SK-N-SH (cell line): ENCODE results near the gene DLX1. TPM values are rescaled to one million over a fixed set of nuclear protein-coding genes. Genes with fewer than 3 reads are reported as not detected.

ENCODE experiments used
- CTCF ChIA-PET: fragments of 300-600, 350-600 bp; formaldehyde crosslinking; extraction: SDS; loops from one replicate; lab custom pipeline; 2021; lab: Yijun Ruan, JAX
- POLR2A ChIA-PET: fragments of 350-600 bp; sonication (Branson Sonifier 250); formaldehyde crosslinking; extraction: SDS; loops from one replicate; lab custom pipeline; 2020; ENCODE audit warnings: antibody characterized with exemption, inconsistent platforms; lab: Yijun Ruan, JAX
- DNase-seq: peaks from one replicate; pipeline ENCODE4 v3.0.0; 2012
- H2AFZ ChIP-seq: fragments of 200-600 bp; sonication (generic); 2 replicates; pipeline ENCODE4 v1.8.1; 2016; ENCODE audit warnings: antibody characterized with exemption, mild to moderate bottlenecking, low read depth
- H3F3A ChIP-seq: fragments of 200-600 bp; sonication (generic); replicated peaks from 2 replicates; pipeline ENCODE3; 2016; ENCODE audit warnings: antibody characterized with exemption, mild to moderate bottlenecking; ENCODE audit not compliant: insufficient read depth
- H3K27ac ChIP-seq, 2 experiments: fragments of 200-500 bp in 1 of 2; fragments of 200-600 bp in 1 of 2; sonication (Bioruptor generic) in 1 of 2; sonication (generic), shearing (Covaris generic) in 1 of 2; 2 replicates each; pipeline versions ENCODE4 v1.5.1 to v1.6.1; 2014 to 2016; ENCODE audit warnings: low read depth in 2 of 2, inconsistent platforms in 1 of 2, low read length in 1 of 2, mild to moderate bottlenecking in 1 of 2, mixed read lengths in 1 of 2
- H3K27me3 ChIP-seq: fragments of 200-600 bp; sonication (generic), shearing (Covaris generic); 2 replicates; pipeline ENCODE4 v1.6.1; 2016; ENCODE audit warnings: mixed run types; ENCODE audit not compliant: insufficient read depth
- H3K36me3 ChIP-seq, 2 experiments: fragments of 200-500 bp in 1 of 2; fragments of 200-600 bp in 1 of 2; sonication (Bioruptor generic) in 1 of 2; sonication (generic) in 1 of 2; replicated peaks in 1 of 2; 2 replicates each; pipeline versions ENCODE3 to v1.5.1; 2014 to 2016; ENCODE audit warnings: low read length in 1 of 2, mild to moderate bottlenecking in 1 of 2; ENCODE audit not compliant: insufficient read depth in 2 of 2, control insufficient read depth in 1 of 2
- H3K4me1 ChIP-seq, 2 experiments: fragments of 200-500 bp in 1 of 2; fragments of 200-600 bp in 1 of 2; sonication (Bioruptor generic) in 1 of 2; sonication (generic), shearing (Covaris generic) in 1 of 2; 2 replicates each; pipeline versions ENCODE4 v1.5.1 to v1.6.1; 2014 to 2016; ENCODE audit warnings: low read depth in 1 of 2, low read length in 1 of 2, mixed run types in 1 of 2; ENCODE audit not compliant: insufficient read depth in 2 of 2, control insufficient read depth in 1 of 2
- H3K4me2 ChIP-seq: fragments of 200-600 bp; sonication (generic), shearing (Covaris generic); 2 replicates; pipeline ENCODE4 v1.6.1; 2017; ENCODE audit warnings: mixed run types
- H3K4me3 ChIP-seq, 2 experiments: fragments of 200-500 bp in 1 of 2; fragments of 200-600 bp in 1 of 2; sonication (Bioruptor generic) in 1 of 2; sonication (generic), shearing (Covaris generic) in 1 of 2; 2 replicates each; pipeline versions ENCODE4 v1.5.1 to v1.8.1; 2014 to 2016; ENCODE audit warnings: low read depth in 2 of 2, inconsistent platforms in 1 of 2, low read length in 1 of 2, mild to moderate bottlenecking in 1 of 2, mixed read lengths in 1 of 2, moderate library complexity in 1 of 2
- H3K79me2 ChIP-seq: fragments of 200-600 bp; sonication (generic); 2 replicates; pipeline ENCODE4 v1.8.1; 2017; ENCODE audit warnings: mild to moderate bottlenecking; ENCODE audit not compliant: insufficient read depth
- H3K9ac ChIP-seq: fragments of 200-600 bp; sonication (generic); 2 replicates; pipeline ENCODE4 v1.6.1; 2017; ENCODE audit warnings: mixed run types
- H3K9me2 ChIP-seq: fragments of 200-600 bp; sonication (generic); 2 replicates; pipeline ENCODE4 v1.6.1; 2017; ENCODE audit warnings: mixed run types
- H3K9me3 ChIP-seq: fragments of 200-600 bp; sonication (generic); 2 replicates; pipeline ENCODE4 v1.6.1; 2017; ENCODE audit warnings: mixed run types, mild to moderate bottlenecking, moderate library complexity
- H4K20me1 ChIP-seq: fragments of 200-600 bp; sonication (generic); 2 replicates; pipeline ENCODE4 v1.6.1; 2017; ENCODE audit warnings: mild to moderate bottlenecking, mixed run types; ENCODE audit not compliant: insufficient read depth
- CHD2 ChIP-seq: fragments of 150-350 bp; IDR thresholded peaks from 2 replicates; pipeline ENCODE4 v1.6.1; 2018; ENCODE audit warnings: low read length; ENCODE audit not compliant: partially characterized antibody
- ELF1 ChIP-seq: IDR thresholded peaks from 2 replicates; pipeline ENCODE4 v1.4.0; 2012
- EP300 ChIP-seq, 2 experiments: IDR thresholded peaks; 2 replicates each; pipeline versions ENCODE4 v1.4.0 to v1.6.1; 2012; ENCODE audit warnings: borderline replicate concordance in 1 of 2, low read depth in 1 of 2, low read length in 1 of 2
- FOSL2 ChIP-seq: IDR thresholded peaks from 2 replicates; pipeline ENCODE4 v1.4.0; 2012; ENCODE audit warnings: low read depth, mild to moderate bottlenecking, moderate library complexity, borderline replicate concordance
- FOXM1 ChIP-seq: IDR thresholded peaks from 2 replicates; pipeline ENCODE4 v1.4.0; 2012; ENCODE audit warnings: low read depth, mild to moderate bottlenecking
- MEF2A ChIP-seq: IDR thresholded peaks from 2 replicates; pipeline ENCODE4 v1.4.0; 2012; ENCODE audit warnings: low read depth, borderline replicate concordance
- NFIC ChIP-seq: IDR thresholded peaks from 2 replicates; pipeline ENCODE4 v1.4.0; 2012; ENCODE audit warnings: borderline replicate concordance
- POLR2AphosphoS5 ChIP-seq: IDR thresholded peaks from 2 replicates; pipeline ENCODE4 v1.6.1; 2012; ENCODE audit warnings: low read depth, low read length
- RFX5 ChIP-seq: IDR thresholded peaks from 2 replicates; pipeline ENCODE4 v1.6.1; 2012; ENCODE audit warnings: mild to moderate bottlenecking, improper control_type of control experiment, low read length
- RXRA ChIP-seq: IDR thresholded peaks from 2 replicates; pipeline ENCODE4 v1.4.0; 2012; ENCODE audit warnings: low read depth, mild to moderate bottlenecking, borderline replicate concordance
- TEAD4 ChIP-seq: IDR thresholded peaks from 2 replicates; pipeline ENCODE4 v1.4.0; 2012; ENCODE audit warnings: mild to moderate bottlenecking, borderline replicate concordance; ENCODE audit not compliant: insufficient read depth
- YY1 ChIP-seq: IDR thresholded peaks from 2 replicates; pipeline ENCODE4 v1.4.0; 2012; ENCODE audit warnings: low read depth, mild to moderate bottlenecking
- WGBS: methylation state at CpG from one replicate; pipeline ENCODE4 v1.1.6; 2017; ENCODE audit warnings: low lambda C conversion rate; 5-methylcytosine and 5-hydroxymethylcytosine counted together
- polyA plus RNA-seq, 3 experiments: library from polyadenylated mRNA; depleted of rRNA; stranded (reverse); fragments of >200 nt; gene quantifications; 2 replicates each; pipeline ENCODE4 v1.2.3, GENCODE V29; 2012
- TF ChIP-seq, protein P1 (sequence below): IDR thresholded peaks from 2 replicates; pipeline ENCODE4 v1.4.0; 2012; ENCODE audit warnings: low read depth
- TF ChIP-seq, protein P2 (sequence below): IDR thresholded peaks from 2 replicates; pipeline ENCODE4 v1.4.0; 2012; ENCODE audit warnings: low read depth, borderline replicate concordance
- TF ChIP-seq, protein P3 (sequence below): IDR thresholded peaks from 2 replicates; pipeline ENCODE4 v1.6.1; 2012; ENCODE audit warnings: mild to moderate bottlenecking, low read depth, low read length, moderate library complexity

The DLX1 gene
- polyA plus RNA-seq, 1 of the 3 experiments (the other 2 are of a cell fraction): 0.07 TPM

DNA sequence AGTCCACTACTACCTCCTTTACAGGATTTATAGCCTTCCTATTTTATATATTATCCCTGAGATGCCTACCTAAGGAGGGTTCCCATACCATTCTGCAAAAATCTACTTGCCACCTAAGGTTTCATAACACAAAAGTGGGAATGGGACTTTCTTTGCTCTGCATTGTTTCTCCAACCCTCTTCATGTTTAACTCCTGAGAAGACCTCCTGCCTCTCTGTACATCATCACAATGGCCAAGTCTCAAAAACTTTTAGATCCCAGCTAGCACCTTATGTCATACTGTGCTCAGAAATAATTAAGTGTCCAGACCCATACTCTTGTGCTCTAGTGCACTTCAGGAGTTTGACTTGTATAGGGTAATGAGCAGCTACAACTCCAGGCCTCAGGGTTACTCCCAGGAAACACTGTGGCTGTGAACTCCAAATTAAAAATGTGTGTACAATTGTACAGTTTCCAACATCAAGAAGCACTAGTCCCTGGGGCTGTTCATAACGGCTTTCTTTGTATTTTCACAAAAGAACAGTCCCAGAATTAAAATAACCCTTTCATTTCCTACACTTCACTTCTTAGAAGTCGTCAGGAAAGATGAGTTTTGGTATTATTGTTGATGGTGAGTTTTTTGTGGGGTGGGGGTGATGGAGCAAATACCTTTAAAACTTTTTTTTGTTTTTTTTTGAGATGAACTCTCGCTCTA lies 46.1 kb upstream of the DLX1 start:
- WGBS: 81% methylated on average over 3 of the region's 3 CpGs
- Histone ChIP-seq H2AFZ (no peak overlapping the region), H3K9ac (no peak overlapping the region), H3K27ac (no peak overlapping the region), H3K36me3 (no peaks in the 10 kb centered on the region), H4K20me1 (no peaks in the 10 kb centered on the region), H3K27me3 (no peaks in the 10 kb centered on the region), H3K9me2 (no peaks in the 10 kb centered on the region), H3K79me2 (no peaks in the 10 kb centered on the region), H3K4me3 (no peak overlapping the region), H3K9me3 (no peaks in the 10 kb centered on the region), H3K4me1 (peaks cover 0 to 4% of the 10 kb centered on the region in 2 experiments; a peak in 1 of 4 replicates), H3K4me2 (no peak overlapping the region), H3F3A (peaks cover under 1% of the 10 kb centered on the region)
- no peak for DNase-seq
- ChIA-PET POLR2A (no interaction called here), CTCF (interaction anchor here (1.2 to 1.3 kb wide), 2 partner anchors 10 to 13 kb away, joined by 3 to 5 read pairs; no protein-coding TSS in a partner anchor)
- no peak for TF ChIP-seq RFX5
- TF ChIP-seq YY1: no peak
- TF ChIP-seq FOSL2: no peak
- TF ChIP-seq EP300 (IDR thresholded peaks at IDR 0.05; ENCODE audit: borderline replicate concordance in 1 of 2, low read depth in 1 of 2, low read length in 1 of 2): no peak
- no peak for TF ChIP-seq POLR2AphosphoS5
- TF ChIP-seq FOXM1: no peak
- TF ChIP-seq NFIC: no peak
- TF ChIP-seq, protein P1, sequence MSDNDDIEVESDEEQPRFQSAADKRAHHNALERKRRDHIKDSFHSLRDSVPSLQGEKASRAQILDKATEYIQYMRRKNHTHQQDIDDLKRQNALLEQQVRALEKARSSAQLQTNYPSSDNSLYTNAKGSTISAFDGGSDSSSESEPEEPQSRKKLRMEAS: no peak
- TF ChIP-seq MEF2A: no peak
- TF ChIP-seq CHD2: no peak
- no peak for TF ChIP-seq TEAD4
- no peak for TF ChIP-seq ELF1

DNA sequence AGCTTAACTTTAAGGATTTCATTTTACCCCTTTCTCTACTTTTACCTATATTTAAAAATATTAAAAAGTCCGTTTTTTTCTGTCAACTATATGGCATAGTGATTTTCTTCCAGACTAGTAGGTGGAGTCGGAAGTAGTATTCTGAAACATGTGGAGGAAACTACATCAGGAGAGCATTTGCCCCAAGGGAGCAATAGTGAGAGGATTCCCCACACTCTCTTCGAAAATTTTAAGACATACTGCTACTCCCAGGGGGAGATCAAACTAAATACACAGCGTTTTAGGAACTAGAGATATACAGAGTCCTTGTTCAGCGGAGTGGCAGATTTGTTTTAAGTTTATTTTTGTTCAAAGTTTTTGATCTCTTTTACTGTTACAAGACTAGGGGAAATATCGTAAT lies 45.0 kb upstream of the DLX1 start:
- no peak overlapping the region for H3K4me2 ChIP-seq
- 91% methylated on average over 6 of the region's 6 CpGs for WGBS
- TF ChIP-seq, protein P2, sequence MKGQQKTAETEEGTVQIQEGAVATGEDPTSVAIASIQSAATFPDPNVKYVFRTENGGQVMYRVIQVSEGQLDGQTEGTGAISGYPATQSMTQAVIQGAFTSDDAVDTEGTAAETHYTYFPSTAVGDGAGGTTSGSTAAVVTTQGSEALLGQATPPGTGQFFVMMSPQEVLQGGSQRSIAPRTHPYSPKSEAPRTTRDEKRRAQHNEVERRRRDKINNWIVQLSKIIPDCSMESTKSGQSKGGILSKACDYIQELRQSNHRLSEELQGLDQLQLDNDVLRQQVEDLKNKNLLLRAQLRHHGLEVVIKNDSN: no peak
- TF ChIP-seq RXRA (no peak), RFX5 (no peak), YY1 (no peak)
- TF ChIP-seq, protein P3, sequence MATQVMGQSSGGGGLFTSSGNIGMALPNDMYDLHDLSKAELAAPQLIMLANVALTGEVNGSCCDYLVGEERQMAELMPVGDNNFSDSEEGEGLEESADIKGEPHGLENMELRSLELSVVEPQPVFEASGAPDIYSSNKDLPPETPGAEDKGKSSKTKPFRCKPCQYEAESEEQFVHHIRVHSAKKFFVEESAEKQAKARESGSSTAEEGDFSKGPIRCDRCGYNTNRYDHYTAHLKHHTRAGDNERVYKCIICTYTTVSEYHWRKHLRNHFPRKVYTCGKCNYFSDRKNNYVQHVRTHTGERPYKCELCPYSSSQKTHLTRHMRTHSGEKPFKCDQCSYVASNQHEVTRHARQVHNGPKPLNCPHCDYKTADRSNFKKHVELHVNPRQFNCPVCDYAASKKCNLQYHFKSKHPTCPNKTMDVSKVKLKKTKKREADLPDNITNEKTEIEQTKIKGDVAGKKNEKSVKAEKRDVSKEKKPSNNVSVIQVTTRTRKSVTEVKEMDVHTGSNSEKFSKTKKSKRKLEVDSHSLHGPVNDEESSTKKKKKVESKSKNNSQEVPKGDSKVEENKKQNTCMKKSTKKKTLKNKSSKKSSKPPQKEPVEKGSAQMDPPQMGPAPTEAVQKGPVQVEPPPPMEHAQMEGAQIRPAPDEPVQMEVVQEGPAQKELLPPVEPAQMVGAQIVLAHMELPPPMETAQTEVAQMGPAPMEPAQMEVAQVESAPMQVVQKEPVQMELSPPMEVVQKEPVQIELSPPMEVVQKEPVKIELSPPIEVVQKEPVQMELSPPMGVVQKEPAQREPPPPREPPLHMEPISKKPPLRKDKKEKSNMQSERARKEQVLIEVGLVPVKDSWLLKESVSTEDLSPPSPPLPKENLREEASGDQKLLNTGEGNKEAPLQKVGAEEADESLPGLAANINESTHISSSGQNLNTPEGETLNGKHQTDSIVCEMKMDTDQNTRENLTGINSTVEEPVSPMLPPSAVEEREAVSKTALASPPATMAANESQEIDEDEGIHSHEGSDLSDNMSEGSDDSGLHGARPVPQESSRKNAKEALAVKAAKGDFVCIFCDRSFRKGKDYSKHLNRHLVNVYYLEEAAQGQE: no peak

More for the DNA sequence above, 45.0 kb upstream of the DLX1 start:
- Histone ChIP-seq H2AFZ (no peak overlapping the region), H3K9ac (no peak overlapping the region), H3K9me2 (no peaks in the 10 kb centered on the region), H3K9me3 (no peaks in the 10 kb centered on the region), H4K20me1 (no peaks in the 10 kb centered on the region), H3K27me3 (no peaks in the 10 kb centered on the region), H3K4me1 (peaks cover 0 to 4% of the 10 kb centered on the region in 2 experiments; a peak in 1 of 4 replicates), H3K4me3 (no peak overlapping the region), H3K79me2 (no peaks in the 10 kb centered on the region), H3F3A (no peaks in the 10 kb centered on the region), H3K36me3 (no peaks in the 10 kb centered on the region), H3K27ac (no peak overlapping the region)
- ChIA-PET POLR2A (no interaction called here), CTCF (no interaction called here)
- no peak for DNase-seq
